ENCODE measurements around the gene GAS7. TPM values are rescaled to one million over a fixed set of nuclear protein-coding genes. Genes with fewer than 3 reads are reported as not detected.

GAS7 gene
- polyA plus RNA-seq, 1 donor, result 57.4 TPM

- DNase-seq, result no peak
Observed at GRCh38 chr17:10130677-10131076, 67.7 kb downstream of the GAS7 start.

- no peak for DNase-seq
Observed at GRCh38 chr17:10130263-10130662, 68.1 kb downstream of the GAS7 start.

DNA sequence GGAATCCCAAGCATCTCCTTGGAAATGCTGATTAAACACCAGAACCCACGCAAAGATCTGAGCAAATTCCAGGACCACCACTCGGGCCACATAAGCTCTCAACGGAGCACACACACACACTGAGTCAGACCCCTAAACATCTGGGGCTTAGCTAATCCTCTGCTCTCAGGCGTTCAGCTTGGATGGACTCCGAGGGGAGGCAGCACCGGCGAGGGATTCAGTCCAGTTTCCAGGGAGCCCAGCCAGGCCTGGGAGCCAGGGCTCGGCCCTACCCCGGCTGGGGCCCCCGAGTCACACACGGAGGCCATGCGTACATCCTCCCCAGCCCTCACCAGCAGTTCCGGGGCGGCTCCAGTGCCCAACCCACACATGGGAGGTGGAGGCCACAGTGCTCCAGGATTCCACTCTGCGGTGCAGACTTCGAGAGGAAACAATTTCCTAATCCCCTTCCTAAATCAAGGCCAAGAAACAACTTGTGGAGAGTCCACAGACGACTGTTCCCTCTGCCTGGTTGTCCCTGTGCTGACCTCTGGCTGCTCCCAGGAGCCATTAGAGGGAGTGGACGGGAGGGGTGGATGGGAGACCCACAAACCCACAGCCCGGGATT lies 70.5 kb downstream of the GAS7 start:
- peak; percentile 80 for DNase-seq

- DNase-seq, result peak; percentile 60
Observed at GRCh38 chr17:10126616-10127501, 71.5 kb downstream of the GAS7 start.

DNA sequence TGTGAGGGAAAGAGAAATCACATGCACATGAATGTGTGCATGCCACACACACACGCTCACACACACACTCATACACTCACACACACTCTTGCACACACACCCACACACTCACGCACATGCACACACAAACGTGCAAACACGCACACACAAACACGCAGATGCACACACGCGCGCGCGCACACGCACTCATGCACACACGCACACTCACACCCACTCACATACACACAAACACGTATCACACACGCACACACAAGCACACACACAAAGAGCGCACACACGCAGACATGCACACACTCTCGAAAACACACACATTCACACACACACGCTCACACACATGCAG lies 72.2 kb downstream of the GAS7 start:
- DNase-seq, result no peak

- no peak for DNase-seq
Observed at GRCh38 chr17:10125531-10126275, 72.7 kb downstream of the GAS7 start.

GRCh38 chr17:10123093-10123492 lies 75.3 kb downstream of the GAS7 start:
- DNase-seq, result no peak

- no peak for DNase-seq
Observed at GRCh38 chr17:10121971-10122707, 76.3 kb downstream of the GAS7 start.

DNA sequence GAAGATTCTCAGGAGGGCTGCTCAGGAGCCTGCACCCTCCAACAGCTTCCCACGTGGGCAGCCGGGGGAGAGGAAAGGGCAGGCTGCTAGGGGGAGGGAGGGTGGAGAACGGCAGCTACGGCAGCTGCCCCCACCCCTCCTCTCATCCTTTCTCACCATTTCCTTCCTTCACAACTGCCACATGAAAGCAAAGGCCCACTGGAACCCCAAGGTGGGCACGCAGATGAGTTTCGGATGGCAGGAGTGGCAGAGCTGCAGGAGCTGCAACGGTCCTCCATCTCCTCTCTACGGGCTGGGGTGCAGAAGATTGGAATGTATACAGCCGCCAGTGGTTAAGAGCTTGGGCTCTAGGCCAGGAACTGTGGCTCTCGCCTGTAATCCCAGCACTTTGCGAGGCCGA lies 77.7 kb downstream of the GAS7 start:
- DNase-seq, result no peak

- DNase-seq, result no peak
Observed at GRCh38 chr17:10120109-10120485, 78.3 kb downstream of the GAS7 start.

DNA sequence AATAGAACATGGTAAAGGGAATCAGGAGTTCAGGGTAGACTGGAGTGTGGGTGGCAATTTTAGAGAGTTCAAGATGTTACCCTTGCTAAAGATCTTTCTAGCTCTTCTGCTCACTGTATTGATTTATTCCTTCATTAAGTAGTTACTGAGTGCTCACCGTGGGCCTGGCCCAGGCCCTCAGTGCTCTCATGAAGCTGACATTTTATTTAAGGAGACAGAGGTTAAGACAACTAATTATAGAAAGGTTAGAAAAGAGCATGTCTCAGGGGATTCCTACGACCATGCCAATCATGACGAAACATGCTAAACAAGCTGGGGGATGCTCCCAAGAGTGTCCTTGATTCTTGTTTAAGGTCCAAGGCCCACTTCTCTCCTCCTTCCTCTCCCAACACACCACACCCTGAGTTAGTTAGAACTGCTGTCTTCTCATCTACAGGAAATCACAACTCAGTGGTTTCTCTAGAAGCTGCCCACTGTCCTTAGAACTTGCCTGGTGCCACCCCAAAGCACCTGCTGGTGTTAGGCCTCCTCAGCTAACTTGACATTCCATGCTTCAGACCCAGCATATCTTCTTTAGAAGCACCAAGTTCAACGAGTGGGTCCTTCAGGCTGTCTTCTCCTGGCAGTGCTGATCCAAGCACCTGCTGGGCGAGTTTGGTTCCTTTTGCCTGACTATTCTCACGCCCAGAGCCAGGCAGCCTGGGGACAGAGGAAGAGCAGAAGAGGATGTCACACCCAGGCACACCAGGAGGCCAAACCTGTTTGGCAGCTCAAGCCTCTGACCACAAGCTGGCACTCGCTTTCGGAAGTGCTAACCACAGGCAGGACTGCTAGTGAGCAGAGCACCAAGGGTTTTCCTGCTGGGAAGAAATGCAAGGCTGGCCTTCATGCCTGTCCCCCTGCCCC lies 79.0 kb downstream of the GAS7 start:
- no peak for DNase-seq

DNA sequence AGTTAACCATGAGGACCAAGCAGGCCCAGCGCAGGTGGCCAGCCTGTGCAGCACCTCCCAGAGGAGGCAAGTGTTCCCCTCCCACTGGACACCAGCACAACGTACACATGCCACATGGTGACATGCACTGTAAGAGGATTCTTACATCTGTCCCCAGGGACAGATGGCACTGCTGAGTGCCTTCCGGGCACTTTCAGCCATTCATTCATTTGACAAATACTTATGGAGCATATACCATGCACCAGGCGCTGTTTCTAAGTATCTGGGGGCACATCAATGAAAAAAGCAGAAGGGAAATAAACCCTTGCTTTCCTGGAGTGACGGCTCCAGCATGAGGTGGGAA lies 79.6 kb downstream of the GAS7 start:
- DNase-seq, result no peak

DNA sequence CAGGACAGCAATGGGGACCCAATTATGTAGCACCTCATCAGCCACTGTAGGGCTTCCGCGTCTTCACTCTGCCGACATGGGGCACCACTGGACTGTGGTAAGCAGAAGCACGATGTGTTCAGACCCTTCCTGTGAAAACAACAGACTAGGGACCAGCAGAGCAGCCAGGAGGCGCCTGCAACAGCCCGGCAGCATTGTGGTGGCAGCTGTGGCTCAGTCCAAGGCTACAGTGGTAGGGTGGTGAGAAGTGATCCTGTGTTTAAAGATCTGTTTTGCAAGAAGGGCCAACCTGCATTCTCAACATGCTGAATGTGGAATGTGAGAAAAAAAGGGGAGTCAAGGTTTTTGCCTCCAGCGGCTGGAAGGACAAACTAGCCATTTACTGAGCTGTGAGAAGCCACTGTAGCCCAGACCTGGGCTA lies 80.8 kb downstream of the GAS7 start:
- no peak for DNase-seq

- no peak for DNase-seq
Observed at GRCh38 chr17:10116753-10117420, 81.5 kb downstream of the GAS7 start.

GRCh38 chr17:10116267-10116666 lies 82.1 kb downstream of the GAS7 start:
- no peak for DNase-seq

- DNase-seq, result no peak
Observed at GRCh38 chr17:10115536-10115932, 82.9 kb downstream of the GAS7 start.

DNA sequence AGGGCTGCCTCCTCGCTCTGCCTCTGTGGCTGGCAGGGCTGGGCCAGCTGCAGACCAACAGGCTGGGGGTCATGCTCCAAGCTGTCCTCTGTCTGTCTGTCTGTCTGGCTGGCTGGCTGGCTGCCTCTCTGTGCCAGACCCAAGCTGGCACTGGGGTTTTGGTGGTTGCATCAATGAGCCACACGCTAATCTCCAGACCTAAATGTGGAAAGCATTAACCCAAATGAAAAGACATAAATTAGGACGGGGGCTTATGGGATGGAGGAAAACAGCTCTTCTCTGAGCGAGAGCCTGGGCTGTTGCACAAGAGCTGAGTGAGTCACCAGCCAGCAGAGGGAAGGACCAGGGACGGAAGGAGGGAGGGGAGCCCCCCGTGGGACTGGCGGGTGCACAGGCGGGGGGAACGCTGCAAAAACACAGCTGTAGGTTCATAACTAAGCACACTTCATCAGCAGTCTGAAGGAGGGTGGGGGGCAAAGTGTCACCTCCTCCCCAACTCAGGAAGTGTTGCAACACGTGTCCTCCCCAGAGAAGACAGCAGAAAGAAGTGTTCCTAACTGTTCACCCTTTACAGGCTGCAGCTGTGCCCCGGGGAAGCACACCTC lies 83.4 kb downstream of the GAS7 start:
- DNase-seq, result peak; percentile 90

- DNase-seq, result no peak
Observed at GRCh38 chr17:10112962-10113361, 85.4 kb downstream of the GAS7 start.

- no peak for DNase-seq
Observed at GRCh38 chr17:10111907-10112452, 86.4 kb downstream of the GAS7 start.

GRCh38 chr17:10109146-10109545 lies 89.3 kb downstream of the GAS7 start:
- DNase-seq, result no peak
